GM18868 (cell line): Measurements from ENCODE around the gene FAM229B.
"Not testable (repeated sequence)": the region's sequence is repeated elsewhere in the genome, so short reads cannot be mapped to it uniquely, and the experiment has no call there.

Experiments used
- ATAC-seq: cut with Tn5 transposase; IDR thresholded peaks from one replicate; pipeline ENCODE4 v1.9.1; 2021; ENCODE audit warnings: mild to moderate bottlenecking, moderate library complexity; ENCODE audit not compliant: unreplicated experiment

The FAM229B gene

DNA sequence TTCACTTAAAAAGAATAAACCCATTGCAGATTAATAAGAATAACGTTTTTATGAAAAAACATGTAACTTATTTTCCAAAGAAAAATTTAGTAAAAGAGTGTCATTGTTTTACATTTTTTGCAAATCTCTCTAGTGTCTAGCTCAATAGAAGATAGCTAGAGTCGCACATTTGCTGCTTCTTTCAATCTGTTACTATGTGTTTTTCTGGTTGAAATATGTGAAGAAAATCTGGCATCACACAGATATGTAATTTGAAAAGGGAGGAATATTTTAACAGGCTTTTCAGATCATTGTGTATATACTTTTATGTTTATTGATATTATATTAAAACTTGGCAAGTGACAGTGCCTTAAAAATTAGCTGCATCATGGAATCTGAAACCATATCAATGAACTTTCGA lies 24.4 kb upstream of the FAM229B start:
- ATAC-seq = no peak

DNA sequence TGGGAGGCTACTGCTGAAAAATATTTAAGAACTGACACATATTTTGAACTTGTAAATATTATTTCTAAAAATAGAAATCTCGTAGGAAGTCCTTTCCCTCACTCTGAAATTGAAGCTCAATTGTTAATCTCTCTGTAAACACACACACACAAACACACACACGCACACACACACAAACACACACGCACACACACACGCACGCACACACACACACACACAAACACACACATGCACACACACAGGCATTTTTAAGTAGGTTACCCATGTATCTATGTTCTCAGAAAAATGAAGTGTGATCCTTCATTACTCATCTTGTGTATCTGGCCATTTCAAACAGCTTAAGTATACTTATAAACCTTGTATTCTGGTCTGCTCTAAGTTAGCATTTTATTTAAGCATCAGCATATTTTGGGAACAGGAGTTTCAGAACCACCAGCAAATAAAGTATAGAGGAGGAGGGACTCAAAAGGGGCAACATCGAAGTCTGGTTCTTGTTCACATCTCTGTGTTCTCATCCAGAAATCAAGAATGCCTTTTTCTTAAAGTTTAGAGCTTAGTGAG lies 21.9 kb upstream of the FAM229B start:
- ATAC-seq = no peak

DNA sequence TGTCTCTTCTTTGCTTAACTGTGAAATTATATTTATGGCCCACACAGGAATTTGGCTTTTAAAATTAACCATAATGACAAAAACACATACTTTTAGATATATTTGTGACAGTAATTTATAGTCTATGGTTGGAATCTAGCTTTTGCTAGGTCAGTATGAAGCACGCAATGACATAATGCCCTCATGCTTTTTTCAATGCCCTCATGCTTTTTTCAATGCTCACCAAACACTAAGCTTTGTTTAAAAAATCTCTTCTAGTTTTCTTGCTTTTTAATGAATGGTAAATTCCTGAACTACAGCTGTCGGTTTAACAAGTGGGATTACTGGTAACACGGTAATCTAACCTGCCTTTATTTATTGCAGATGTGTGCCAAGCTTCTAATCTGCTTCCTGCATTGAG lies 20.8 kb upstream of the FAM229B start:
- ATAC-seq = no peak

DNA sequence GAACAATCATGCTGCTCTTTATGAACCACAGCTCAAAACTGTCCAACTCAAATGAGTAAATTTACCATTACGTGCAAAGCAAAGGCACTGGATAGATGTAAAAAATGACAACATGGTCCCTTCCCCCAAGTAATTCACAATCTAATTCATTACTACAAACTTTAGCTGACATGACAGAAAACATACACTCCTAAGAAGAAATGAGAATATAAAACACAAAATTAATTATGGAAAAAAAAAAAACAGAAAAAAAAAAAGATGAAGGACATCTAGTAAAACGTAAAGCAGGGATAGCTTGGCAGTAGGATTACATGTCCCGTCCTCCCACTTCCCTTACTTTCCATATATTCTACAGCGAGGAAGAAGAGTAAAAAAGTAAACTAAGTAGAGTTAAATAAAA lies 5.8 kb upstream of the FAM229B start:
- no peak for ATAC-seq

DNA sequence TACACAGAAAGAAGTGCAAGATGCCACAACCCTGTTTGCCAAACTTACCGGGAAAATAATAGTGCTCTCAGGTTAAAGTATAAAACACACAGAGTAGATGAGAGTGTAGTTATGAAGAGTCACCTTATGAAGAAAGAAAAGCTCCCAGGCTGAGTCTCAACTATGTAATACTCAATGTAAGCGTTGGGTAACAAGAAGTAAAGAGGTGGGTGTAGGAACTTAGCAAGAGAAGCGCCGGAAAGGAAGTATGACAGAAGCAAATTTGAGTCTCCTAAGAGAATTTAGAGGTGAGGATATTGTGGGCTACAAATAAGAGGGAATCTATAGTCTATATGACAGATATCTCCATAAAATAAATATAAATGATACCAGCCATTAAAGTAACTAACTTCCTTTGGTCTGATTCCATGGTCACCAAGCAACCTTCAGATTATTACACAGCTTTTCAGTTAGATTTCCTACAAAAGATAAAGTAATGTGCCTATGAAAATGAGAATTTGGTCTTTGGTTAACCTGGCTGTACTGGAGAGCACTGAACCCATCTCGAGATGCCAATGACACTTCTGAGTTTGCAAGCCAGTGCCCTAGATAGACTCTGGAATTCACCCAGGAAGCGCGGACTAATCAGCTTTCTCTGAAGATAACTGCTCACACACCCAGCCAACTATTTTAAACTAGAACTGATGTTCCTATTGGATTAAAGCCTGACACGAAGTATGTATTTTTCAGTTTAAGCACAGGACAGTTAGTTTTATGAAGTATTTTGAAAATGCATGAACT lies 1.9 kb upstream of the FAM229B start:
- no peak for ATAC-seq

DNA sequence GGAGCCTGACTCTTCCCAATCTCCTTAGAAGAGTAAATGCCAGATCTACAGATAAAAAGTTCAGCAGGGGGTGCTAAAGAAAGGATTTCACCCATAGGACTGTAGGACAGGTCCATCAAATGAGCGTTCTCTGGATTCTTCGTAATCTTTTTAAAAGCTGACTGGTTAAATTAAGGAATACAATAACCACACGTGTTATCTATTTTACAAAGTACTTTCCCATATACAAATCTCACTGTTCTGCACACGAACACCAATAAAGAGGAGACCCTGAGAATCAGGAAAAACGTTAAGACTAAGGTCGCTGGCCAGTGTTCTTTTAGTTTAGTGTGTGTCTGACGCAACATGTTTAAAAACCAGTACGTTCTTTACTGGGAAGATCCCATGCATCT lies 651 bp upstream of the FAM229B start:
- ATAC-seq = peak; percentile 25

DNA sequence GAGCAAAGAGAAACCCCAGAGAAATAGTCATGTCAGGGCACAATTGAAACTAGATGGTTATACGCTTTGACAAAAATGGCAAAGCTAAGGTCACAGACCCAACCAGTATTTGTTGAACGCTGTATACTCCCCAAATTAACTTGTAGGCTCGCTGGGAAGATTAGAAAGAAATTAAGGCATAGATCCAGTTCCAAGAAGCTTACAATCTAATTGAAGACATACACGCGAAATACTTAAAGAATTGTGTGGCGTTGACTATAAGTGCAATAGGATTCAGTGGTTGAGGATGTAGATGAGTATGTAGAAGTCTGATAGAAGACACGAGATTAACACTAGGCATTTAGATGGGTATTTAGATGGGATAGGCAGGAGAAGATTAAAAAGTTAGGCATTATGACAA lies 525 bp downstream of the FAM229B start:
- no peak for ATAC-seq

DNA sequence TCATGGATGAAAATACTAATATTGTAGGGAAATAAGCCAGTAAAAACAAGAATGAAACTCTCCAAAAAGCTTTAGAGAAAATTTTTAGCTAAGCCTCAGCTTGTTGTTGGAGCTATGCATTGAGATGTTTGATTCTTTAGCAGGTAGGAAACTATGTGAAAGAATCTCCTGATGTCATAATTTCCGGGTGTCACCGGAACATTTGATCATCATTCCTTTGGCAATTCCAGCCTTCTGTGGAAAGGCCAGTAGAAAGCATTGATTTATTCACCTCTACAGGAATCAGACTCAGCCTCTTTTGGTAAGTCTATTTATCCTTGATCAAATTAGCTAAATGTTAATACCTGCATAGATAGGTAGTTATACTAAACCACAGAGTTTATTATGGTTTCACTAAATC lies 9.5 kb downstream of the FAM229B start:
- no peak for ATAC-seq

DNA sequence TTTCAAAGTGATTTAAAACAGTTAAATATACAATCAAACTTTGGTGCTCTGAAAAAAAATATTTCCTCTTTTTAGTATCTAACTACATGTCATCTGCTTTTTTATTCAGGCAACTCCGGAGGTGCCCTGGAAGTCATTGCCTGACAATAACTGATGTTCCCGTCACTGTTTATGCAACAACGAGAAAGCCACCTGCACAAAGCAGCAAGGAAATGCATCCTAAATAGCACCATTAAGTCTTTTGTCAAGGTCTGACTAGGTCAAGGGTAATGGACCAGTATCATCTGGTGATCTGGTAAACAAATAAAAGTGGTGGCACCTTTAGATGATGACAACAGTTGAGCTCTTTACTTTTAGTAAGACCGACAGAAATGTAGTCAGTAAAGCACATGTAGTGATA lies 13.2 kb downstream of the FAM229B start:
- no peak for ATAC-seq

DNA sequence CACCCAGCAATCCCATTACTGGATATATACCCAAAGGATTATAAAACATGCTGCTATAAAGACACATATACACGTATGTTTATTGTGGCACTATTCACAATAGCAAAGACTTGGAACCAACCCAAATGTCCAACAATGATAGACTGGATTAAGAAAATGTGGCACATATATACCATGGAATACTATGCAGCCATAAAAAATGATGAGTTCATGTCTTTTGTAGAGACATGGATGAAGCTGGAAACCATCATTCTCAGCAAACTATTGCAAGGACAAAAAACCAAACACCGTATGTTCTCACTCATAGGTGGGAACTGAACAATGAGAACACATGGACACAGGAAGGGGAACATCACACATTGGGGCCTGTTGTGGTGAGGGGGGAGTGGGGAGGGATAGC lies 18.6 kb downstream of the FAM229B start:
- not testable (repeated sequence) for ATAC-seq

DNA sequence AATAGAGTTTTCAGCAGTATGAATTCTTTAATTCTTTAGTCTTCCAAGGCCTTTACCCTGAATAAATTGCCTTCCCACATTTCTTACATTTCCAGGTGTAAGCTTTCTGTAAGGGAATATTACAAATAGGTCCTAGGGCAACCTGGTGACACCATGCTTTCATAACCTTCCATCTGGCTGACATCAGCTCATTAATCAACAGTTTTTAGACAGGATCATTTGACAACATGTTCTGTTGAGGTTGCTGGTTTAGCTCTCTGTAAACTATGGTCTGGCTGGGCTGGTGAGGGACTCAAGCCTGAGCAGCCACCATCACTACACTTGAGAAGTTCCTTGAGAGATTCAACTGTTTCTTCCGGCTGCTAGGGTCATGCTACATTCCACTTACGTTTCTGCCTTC lies 19.2 kb downstream of the FAM229B start:
- ATAC-seq = no peak

DNA sequence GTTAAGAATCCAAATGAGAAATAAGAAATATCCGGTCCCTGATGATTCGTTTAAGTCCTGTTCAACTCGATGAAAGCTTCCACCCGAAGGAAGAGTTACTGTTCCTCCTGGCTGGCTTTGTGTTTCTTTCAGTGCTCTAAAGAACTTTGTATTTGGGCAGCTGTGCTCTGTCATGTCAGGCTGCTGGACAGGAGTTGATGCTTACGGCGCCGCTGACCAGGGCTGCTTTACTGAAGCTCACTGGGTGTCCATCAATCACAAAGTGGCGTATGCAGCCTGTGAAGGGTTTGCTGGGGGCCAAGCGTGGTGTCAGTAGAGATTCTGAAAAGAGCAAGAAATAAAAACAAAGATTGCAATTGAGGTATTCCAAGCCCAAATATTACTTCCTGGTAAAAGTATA lies 21.9 kb downstream of the FAM229B start:
- no peak for ATAC-seq

DNA sequence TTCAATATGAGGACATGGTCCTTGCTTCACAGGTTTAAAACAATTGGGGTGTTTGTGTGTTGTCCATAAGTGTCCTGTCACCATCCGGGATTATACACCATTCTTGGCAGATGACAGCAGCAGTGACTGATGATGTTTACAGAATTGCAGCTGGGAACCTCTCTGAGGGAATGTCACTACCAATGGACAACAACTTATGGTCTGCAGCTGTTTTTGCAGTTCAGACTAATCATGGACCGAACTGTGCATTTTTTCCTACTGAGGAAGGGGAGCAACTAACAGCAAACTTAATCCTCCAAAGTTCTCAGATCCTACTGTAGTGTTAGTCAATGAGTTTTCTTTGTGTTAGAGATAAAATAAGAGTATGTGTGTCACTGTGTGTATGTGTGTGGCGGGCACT lies 26.0 kb downstream of the FAM229B start:
- no peak for ATAC-seq

DNA sequence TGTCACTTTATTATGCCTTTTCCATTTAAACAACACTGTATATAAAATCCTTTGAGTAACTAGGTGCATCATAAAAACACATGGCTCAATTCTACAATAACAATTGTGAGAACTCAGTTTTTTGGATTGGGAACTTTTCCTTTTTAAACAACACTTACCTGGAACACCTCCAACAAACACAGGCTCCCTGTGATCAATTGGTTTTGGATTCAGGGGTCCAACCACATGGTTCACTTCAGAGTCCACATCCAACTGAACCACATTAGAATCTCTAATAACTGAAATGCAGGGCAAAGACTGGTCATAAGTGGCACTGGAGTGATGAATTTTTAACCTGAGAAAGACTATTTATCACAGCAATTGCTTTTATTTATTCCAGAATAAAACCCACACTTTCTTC lies 26.5 kb downstream of the FAM229B start:
- ATAC-seq = no peak

DNA sequence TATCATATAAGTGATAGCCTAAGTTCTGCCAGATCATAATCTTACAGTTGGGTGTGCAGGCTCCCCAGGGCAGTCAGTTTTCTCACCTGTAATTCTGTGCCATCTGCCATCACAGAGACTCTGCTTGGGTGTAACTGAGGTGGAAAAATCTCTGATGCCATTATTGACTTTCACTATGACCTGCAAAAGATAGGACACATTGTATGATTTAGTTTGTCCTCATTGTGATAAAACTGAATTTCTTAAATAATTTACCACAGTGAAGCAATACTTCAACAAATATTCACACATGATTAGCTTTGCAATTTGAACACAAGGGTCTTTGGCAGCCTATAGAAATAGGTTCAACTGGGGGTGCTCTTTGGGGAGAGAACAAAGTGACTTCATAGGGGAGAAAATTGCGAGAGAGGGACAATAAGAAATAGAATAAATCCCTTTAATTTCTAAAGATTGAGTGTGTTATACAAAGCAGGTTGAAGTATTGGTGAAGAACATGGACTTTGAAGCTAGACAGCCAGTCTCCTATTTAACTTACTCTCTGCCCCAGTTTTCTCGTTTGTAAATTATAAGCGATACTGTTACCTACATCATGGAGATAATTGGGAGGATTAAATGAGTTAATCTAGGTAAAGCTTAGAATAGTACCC lies 27.3 kb downstream of the FAM229B start:
- no peak for ATAC-seq

DNA sequence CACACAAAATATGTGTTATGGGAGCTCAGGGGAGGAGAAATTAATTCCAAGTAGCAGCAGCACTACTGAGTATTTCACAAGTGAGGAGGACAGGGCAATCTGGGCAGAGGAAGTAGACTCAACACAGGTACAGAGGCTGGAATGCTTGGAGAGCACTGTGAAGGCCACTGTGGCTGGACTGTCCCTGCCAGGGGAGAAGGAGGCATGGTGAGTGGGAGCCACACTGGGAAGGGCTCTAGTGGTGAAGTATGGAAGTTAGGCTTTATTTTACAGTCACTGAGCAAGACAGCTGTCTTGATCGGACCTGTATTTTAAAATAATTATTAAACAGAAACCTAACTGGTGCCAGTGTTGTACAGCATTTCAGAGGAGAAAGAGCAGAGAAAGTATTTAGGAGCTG lies 28.8 kb downstream of the FAM229B start:
- no peak for ATAC-seq

DNA sequence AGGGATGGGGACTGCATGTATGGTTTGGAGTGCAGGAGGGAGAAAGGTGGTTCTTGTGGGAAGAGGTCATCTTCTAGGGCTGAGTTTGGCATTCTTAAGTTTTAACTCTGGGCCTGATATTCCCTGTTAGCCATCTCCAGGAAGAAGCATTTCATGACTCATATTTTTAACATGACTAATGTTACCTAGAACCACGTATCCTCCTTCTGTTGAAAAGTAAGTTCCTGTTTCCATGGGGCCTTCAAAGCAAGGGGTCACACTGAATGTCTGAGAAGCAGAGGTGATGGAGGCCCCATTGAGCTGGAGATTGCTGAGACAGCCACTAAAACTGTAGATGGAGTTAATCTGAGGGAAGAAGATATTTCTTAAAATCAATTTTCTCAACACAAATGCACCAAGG lies 30.2 kb downstream of the FAM229B start:
- ATAC-seq = no peak

DNA sequence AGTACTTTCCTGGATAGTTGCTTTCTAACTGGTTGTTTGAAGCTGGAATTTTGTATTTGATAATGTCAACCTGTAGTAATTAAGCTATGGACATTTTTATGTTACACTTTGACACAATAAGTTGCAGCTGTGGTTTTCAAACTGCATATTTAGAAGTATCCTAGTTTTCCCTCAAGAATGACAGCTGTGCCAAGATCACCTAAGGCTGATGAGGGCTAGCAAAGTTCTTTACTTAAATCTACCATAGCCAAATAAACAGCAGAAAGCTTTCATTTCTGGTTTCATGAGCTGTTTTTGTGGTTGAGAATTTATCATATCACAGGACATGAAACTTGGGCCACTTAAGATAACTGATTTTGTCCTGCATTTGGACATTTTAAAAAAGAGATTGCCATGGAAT lies 30.6 kb downstream of the FAM229B start:
- no peak for ATAC-seq

DNA sequence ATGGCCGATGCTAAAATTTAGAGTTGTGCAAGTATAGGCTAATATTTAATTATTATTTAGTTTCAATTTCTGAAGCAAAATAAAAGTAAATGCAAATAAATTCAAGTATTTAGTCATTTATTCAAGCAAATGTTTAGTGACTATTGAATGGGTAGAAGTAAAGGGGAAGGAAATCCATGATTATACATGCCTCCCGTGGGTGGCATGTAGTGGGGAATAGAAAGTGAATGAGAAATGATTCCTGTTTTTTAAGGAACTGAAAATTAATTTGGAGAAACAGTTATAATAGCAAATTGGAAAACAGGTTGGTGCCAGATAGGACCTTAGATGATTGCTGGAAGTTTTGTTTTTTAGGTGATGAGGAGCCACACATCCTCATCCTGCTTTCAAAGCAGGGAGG lies 35.4 kb downstream of the FAM229B start:
- no peak for ATAC-seq

DNA sequence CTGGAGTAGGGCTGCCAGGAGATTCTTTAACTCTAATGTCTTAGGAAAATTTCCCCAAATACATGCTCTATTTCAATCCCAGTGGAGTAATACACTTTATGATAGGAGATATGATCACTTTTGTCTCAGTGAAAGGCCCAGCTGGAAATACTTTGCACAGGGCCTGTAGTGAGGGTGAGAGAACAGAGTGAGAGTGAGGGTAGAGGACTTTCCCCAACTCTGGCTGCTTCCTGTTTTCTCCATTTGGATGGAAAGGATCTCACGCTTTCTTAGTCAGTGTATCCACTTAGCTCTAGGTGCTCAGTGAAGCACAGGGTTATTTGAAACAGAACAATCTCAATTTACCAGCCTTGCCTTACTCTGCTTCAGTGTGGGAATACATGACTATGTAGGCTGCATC lies 36.6 kb downstream of the FAM229B start:
- ATAC-seq = no peak

DNA sequence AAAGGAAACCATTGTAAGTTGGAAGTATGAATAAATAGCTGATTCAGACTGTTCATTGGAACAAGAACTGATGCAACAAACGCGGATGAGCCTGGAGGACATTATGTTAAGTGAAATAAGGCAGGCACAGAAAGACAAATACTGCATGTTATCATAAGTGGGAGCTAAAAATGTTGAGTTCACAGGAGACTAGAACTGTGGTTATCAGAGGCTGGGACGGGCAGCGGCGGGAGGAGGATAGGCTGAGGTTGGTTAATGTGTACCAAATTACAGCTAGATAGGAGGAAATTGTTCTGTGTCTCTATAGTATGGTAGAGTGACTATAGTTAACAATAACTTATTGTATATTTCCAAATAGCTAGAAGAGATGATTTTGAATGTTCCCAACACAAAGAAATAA lies 40.8 kb downstream of the FAM229B start:
- ATAC-seq = no peak

DNA sequence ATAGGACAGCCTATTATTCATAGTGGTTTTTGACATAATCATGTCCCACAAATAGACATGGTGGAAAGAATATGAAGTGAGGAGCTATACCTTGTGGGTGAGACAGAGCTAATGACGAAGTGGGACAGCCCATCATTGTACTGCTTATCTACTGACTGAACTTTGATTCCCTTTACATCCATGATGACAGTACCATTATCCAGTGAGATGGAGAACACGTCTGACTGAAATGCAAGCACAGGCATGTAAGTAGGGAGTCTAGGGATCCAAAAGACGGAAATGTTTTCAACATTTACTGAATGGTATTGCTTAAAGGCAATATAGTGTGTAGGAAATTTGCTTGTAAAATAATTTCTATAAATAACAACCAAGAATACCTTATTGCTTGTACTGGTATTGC lies 43.5 kb downstream of the FAM229B start:
- ATAC-seq = no peak

DNA sequence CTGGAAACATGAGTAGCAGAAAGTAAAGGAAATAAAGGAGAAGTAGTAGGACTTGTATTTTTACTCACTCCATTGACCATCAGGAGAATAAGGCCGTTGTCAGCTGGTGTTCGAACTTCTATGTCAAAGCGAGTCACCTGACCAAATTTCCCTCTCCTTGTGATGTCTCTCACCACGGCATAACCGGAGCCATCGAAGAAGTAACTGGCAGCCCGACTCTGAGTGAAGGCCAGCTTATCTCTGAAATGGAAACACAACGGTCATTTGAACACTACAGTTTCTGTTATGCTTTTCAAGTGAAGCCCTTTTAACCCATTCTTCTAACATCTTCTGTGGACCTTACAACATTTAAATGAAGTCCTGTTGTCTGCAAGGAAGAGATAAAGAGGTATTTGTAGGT lies 51.7 kb downstream of the FAM229B start:
- ATAC-seq = no peak
